Measurements from ENCODE around the gene PRX.
A peak's percentile ranks its signal among the peaks of the same experiment; 100 is the strongest.

Gene PRX

GRCh38 chr19:40407714-40408597 lies 5.2 kb downstream of the PRX start:
- Histone ChIP-seq H3K27ac (no peak overlapping the region), H3K79me2 (ENCODE audit: insufficient read depth, low read depth) (no peaks in the 10 kb centered on the region), H3K4me3 (IDR thresholded peaks at IDR 0.05; ENCODE audit: insufficient read depth, low read depth, low read length) (no peak overlapping the region), H3K36me3 (ENCODE audit: insufficient read depth) (no peaks in the 10 kb centered on the region), H3K4me2 (no peak overlapping the region), H4K20me1 (ENCODE audit: insufficient read depth) (no peaks in the 10 kb centered on the region), H3K4me1 (ENCODE audit: low read depth, poor library complexity, severe bottlenecking) (peaks cover 9% of the 10 kb centered on the region), H2AFZ (ENCODE audit: low read depth) (no peak overlapping the region), H3K9ac (no peak overlapping the region), H3K27me3 (ENCODE audit: insufficient read depth, low read depth) (no peaks in the 10 kb centered on the region)
- no peak for TF ChIP-seq CTCF (conservative IDR thresholded peaks at IDR 0.05; ENCODE audit: low read depth, low read length)

- no peaks in the 10 kb centered on the region for H4K20me1 ChIP-seq (ENCODE audit: insufficient read depth)
- peak overlapping the region; percentile 25; the same call in 1 of the 2 replicates for H3K27ac ChIP-seq
- peaks cover 3% of the 10 kb centered on the region; the same call in 1 of the 2 replicates for H3K27me3 ChIP-seq (ENCODE audit: insufficient read depth, low read depth)
- peak overlapping the region; percentile 100 for H3K4me2 ChIP-seq
- TF ChIP-seq CTCF (conservative IDR thresholded peaks at IDR 0.05; ENCODE audit: low read depth, low read length) = no peak
- no peaks in the 10 kb centered on the region for H3K36me3 ChIP-seq (ENCODE audit: insufficient read depth)
- peak overlapping the region; percentile 96 for H2AFZ ChIP-seq (ENCODE audit: low read depth)
- H3K9ac ChIP-seq = peak overlapping the region; percentile 20
- no peak overlapping the region for H3K4me3 ChIP-seq (IDR thresholded peaks at IDR 0.05; ENCODE audit: insufficient read depth, low read depth, low read length)
- H3K79me2 ChIP-seq (ENCODE audit: insufficient read depth, low read depth) = no peaks in the 10 kb centered on the region
- H3K4me1 ChIP-seq (ENCODE audit: low read depth, poor library complexity, severe bottlenecking) = peaks cover 12% of the 10 kb centered on the region
These were observed 9.8 kb downstream of the PRX start for GRCh38 chr19:40403262-40403984.

- Histone ChIP-seq H3K27me3 (ENCODE audit: insufficient read depth, low read depth) (peaks cover 16% of the 10 kb centered on the region), H3K4me2 (no peak overlapping the region), H3K79me2 (ENCODE audit: insufficient read depth, low read depth) (no peaks in the 10 kb centered on the region), H3K36me3 (ENCODE audit: insufficient read depth) (no peaks in the 10 kb centered on the region), H3K27ac (no peak overlapping the region), H3K4me3 (IDR thresholded peaks at IDR 0.05; ENCODE audit: insufficient read depth, low read depth, low read length) (no peak overlapping the region), H3K9ac (no peak overlapping the region), H3K4me1 (ENCODE audit: low read depth, poor library complexity, severe bottlenecking) (peaks cover 27% of the 10 kb centered on the region), H4K20me1 (ENCODE audit: insufficient read depth) (no peaks in the 10 kb centered on the region), H2AFZ (ENCODE audit: low read depth) (no peak overlapping the region)
- TF ChIP-seq CTCF (conservative IDR thresholded peaks at IDR 0.05; ENCODE audit: low read depth, low read length) = no peak
These were observed 12.6 kb downstream of the PRX start for GRCh38 chr19:40400559-40400958.

GRCh38 chr19:40398417-40399131 lies 14.6 kb downstream of the PRX start:
- H3K4me2 ChIP-seq = no peak overlapping the region
- TF ChIP-seq CTCF (conservative IDR thresholded peaks at IDR 0.05; ENCODE audit: low read depth, low read length) = no peak
- no peaks in the 10 kb centered on the region for H4K20me1 ChIP-seq (ENCODE audit: insufficient read depth)
- H3K4me1 ChIP-seq (ENCODE audit: low read depth, poor library complexity, severe bottlenecking) = peaks cover 24% of the 10 kb centered on the region
- H3K36me3 ChIP-seq (ENCODE audit: insufficient read depth) = no peaks in the 10 kb centered on the region
- no peak overlapping the region for H3K27ac ChIP-seq
- H2AFZ ChIP-seq (ENCODE audit: low read depth) = no peak overlapping the region
- no peak overlapping the region for H3K4me3 ChIP-seq (IDR thresholded peaks at IDR 0.05; ENCODE audit: insufficient read depth, low read depth, low read length)
- H3K27me3 ChIP-seq (ENCODE audit: insufficient read depth, low read depth) = peaks cover 16% of the 10 kb centered on the region
- no peaks in the 10 kb centered on the region for H3K79me2 ChIP-seq (ENCODE audit: insufficient read depth, low read depth)
- no peak overlapping the region for H3K9ac ChIP-seq
